DMS114 treated with DMSO at 0.1 percent for 48 hours (cell line): ENCODE measurements around the gene ABCG5.
A peak's percentile ranks its signal among the peaks of the same experiment; 100 is the strongest.

Source experiments
- DNase-seq: peaks from one replicate; lab custom pipeline; 2025; ENCODE audit not compliant: unreplicated experiment; lab: John Stamatoyannopoulos, UW

Gene ABCG5

GRCh38 chr2:43838560-43839267 is at the start of gene ABCG5, which contains the start of gene ABCG8:
TSS of gene ABCG5 (minus strand) at chr2:43838839. CDS start at chr2:43838679, 160 bp downstream.
TSS of gene ABCG8 (plus strand) at chr2:43838971. CDS start at chr2:43839054, 83 bp downstream.
- DNase-seq = no peak

GRCh38 chr2:43887176-43887575 is 48.5 kb upstream of the ABCG5 start:
- DNase-seq = no peak

- no peak for DNase-seq
Observed at GRCh38 chr2:43885132-43885632, 46.5 kb upstream of the ABCG5 start.

- no peak for DNase-seq
Observed at GRCh38 chr2:43884689-43885088, 46.0 kb upstream of the ABCG5 start.

GRCh38 chr2:43882312-43882711 is 43.7 kb upstream of the ABCG5 start:
- DNase-seq = no peak

GRCh38 chr2:43880952-43881351 is 42.3 kb upstream of the ABCG5 start:
- DNase-seq = no peak

GRCh38 chr2:43880471-43880870 is 41.8 kb upstream of the ABCG5 start:
- DNase-seq = no peak

- DNase-seq = no peak
Observed at GRCh38 chr2:43879261-43879660, 40.6 kb upstream of the ABCG5 start.

GRCh38 chr2:43877782-43878464 is 39.3 kb upstream of the ABCG5 start:
- peak; percentile 65 for DNase-seq

- no peak for DNase-seq
Observed at GRCh38 chr2:43874776-43875451, 36.3 kb upstream of the ABCG5 start.

GRCh38 chr2:43872151-43872550 is 33.5 kb upstream of the ABCG5 start:
- DNase-seq = no peak

- DNase-seq = no peak
Observed at GRCh38 chr2:43855292-43855691, 16.7 kb upstream of the ABCG5 start.

GRCh38 chr2:43854671-43855070 is 16.0 kb upstream of the ABCG5 start:
- no peak for DNase-seq

- DNase-seq = no peak
Observed at GRCh38 chr2:43853141-43854081, 14.8 kb upstream of the ABCG5 start.

GRCh38 chr2:43852196-43852730 is 13.6 kb upstream of the ABCG5 start:
- DNase-seq = no peak

GRCh38 chr2:43851011-43851980 is 12.7 kb upstream of the ABCG5 start:
- no peak for DNase-seq

- DNase-seq = no peak
Observed at GRCh38 chr2:43848214-43848613, 9.6 kb upstream of the ABCG5 start.

- no peak for DNase-seq
Observed at GRCh38 chr2:43846140-43846793, 7.6 kb upstream of the ABCG5 start.

GRCh38 chr2:43845181-43845580 is 6.5 kb upstream of the ABCG5 start:
- no peak for DNase-seq
